OCI-LY1 (cell line): ENCODE data around the gene TMEM38A.
"Not testable (repeated sequence)": the region's sequence is repeated elsewhere in the genome, so short reads cannot be mapped to it uniquely, and the experiment has no call there.

Experiments used
- H2AFZ ChIP-seq: fragments of 200-600 bp; sonication (generic), shearing (Covaris generic); 2 replicates; pipeline ENCODE4 v1.6.0; 2014; ENCODE audit warnings: antibody characterized with exemption, mild to moderate bottlenecking, low read length
- H3F3A ChIP-seq: fragments of 200-600 bp; sonication (generic), shearing (Covaris generic); 2 replicates; pipeline ENCODE4 v1.6.0; 2014; ENCODE audit warnings: mild to moderate bottlenecking, antibody characterized with exemption, low read length, moderate library complexity; ENCODE audit not compliant: insufficient read depth
- H3K27ac ChIP-seq: fragments of 200-600 bp; sonication (generic); 2 replicates; pipeline ENCODE4 v1.5.1; 2014; ENCODE audit warnings: low read length, mixed run types, mild to moderate bottlenecking, low read depth; ENCODE audit not compliant: poor library complexity, severe bottlenecking
- H3K27me3 ChIP-seq: fragments of 200-600 bp; sonication (generic); 2 replicates; pipeline ENCODE4 v1.6.0; 2014; ENCODE audit warnings: antibody characterized with exemption, mild to moderate bottlenecking, low read length, moderate library complexity; ENCODE audit not compliant: insufficient read depth
- H3K36me3 ChIP-seq: fragments of 200-600 bp; sonication (generic); 2 replicates; pipeline ENCODE4 v1.6.1; 2014; ENCODE audit warnings: mild to moderate bottlenecking, antibody characterized with exemption, low read length, moderate library complexity, mixed read lengths; ENCODE audit not compliant: insufficient read depth
- H3K4me1 ChIP-seq: fragments of 200-600 bp; sonication (generic); 2 replicates; pipeline ENCODE4 v1.5.1; 2014; ENCODE audit warnings: mild to moderate bottlenecking, low read length, moderate library complexity; ENCODE audit not compliant: insufficient read depth, severe bottlenecking
- H3K4me2 ChIP-seq: fragments of 200-600 bp; sonication (generic), shearing (Covaris generic); 2 replicates; pipeline ENCODE4 v1.6.1; 2014; ENCODE audit warnings: low read length
- H3K4me3 ChIP-seq: fragments of 200-600 bp; sonication (generic); 2 replicates; pipeline ENCODE4 v1.5.1; 2014; ENCODE audit warnings: low read length, low read depth, mild to moderate bottlenecking, mixed read lengths; ENCODE audit not compliant: poor library complexity, severe bottlenecking
- H3K79me2 ChIP-seq: fragments of 200-600 bp; shearing (Covaris generic); 2 replicates; pipeline ENCODE4 v1.6.1; 2016; ENCODE audit warnings: mixed run types, low read length, mixed read lengths; ENCODE audit not compliant: insufficient read depth
- H3K9ac ChIP-seq: fragments of 200-600 bp; sonication (generic), shearing (Covaris generic); 2 replicates; pipeline ENCODE4 v1.6.1; 2014; ENCODE audit warnings: mild to moderate bottlenecking, low read length, mixed read lengths
- H3K9me2 ChIP-seq: fragments of 200-600 bp; sonication (generic), shearing (Covaris generic); 2 replicates; pipeline ENCODE4 v1.6.1; 2014; ENCODE audit warnings: low read depth, mild to moderate bottlenecking, low read length, mixed read lengths
- H3K9me3 ChIP-seq: fragments of 200-600 bp; shearing (Covaris generic); 2 replicates; pipeline ENCODE4 v1.6.1; 2014; ENCODE audit warnings: low read length, mixed read lengths
- H4K20me1 ChIP-seq: fragments of 200-600 bp; sonication (generic), shearing (Covaris generic); 2 replicates; pipeline ENCODE4 v1.6.0; 2016; ENCODE audit warnings: mild to moderate bottlenecking, low read length; ENCODE audit not compliant: insufficient read depth
- CTCF ChIP-seq: fragments of 200-600 bp; sonication (generic), shearing (Covaris generic); IDR thresholded peaks from 2 replicates; pipeline ENCODE4 v1.5.1; 2017; ENCODE audit warnings: mild to moderate bottlenecking, antibody characterized with exemption, low read length, moderate library complexity, mixed read lengths
- EZH2 ChIP-seq: fragments of 200-600 bp; sonication (generic), shearing (Covaris generic); IDR thresholded peaks from 2 replicates; pipeline ENCODE4 v1.8.0; 2017; ENCODE audit warnings: borderline replicate concordance, mixed run types, mild to moderate bottlenecking, antibody characterized with exemption, low read length, moderate library complexity, mixed read lengths

Gene TMEM38A

GRCh38 chr19:16661480-16662034, 618 bp downstream of the TMEM38A start:
- Histone ChIP-seq H3K36me3 (peaks cover 24% of the 10 kb centered on the region), H3K4me3 (peak overlapping the region; percentile 84), H3K4me1 (peaks cover 32% of the 10 kb centered on the region), H3K27me3 (no peaks in the 10 kb centered on the region), H3K9me2 (no peaks in the 10 kb centered on the region), H2AFZ (no peak overlapping the region), H3K79me2 (peaks cover 23% of the 10 kb centered on the region), H3K4me2 (peak overlapping the region; percentile 94), H3K27ac (peak overlapping the region; percentile 92), H4K20me1 (peaks cover 2% of the 10 kb centered on the region; the same call in 1 of the 2 replicates), H3K9me3 (no peaks in the 10 kb centered on the region), H3K9ac (peak overlapping the region; percentile 85), H3F3A (no peaks in the 10 kb centered on the region)
- TF ChIP-seq CTCF, result no peak
- no peak for TF ChIP-seq EZH2

- no peak overlapping the region for H3K4me2 ChIP-seq
- peaks cover under 1% of the 10 kb centered on the region for H3K4me1 ChIP-seq
- no peak overlapping the region for H3K4me3 ChIP-seq
- no peak overlapping the region for H3K9ac ChIP-seq
- H3K36me3 ChIP-seq, result peaks cover 6% of the 10 kb centered on the region
- no peaks in the 10 kb centered on the region for H3F3A ChIP-seq
- no peaks in the 10 kb centered on the region for H3K9me2 ChIP-seq
- H3K79me2 ChIP-seq, result no peaks in the 10 kb centered on the region
- H4K20me1 ChIP-seq, result no peaks in the 10 kb centered on the region
- no peak overlapping the region for H3K27ac ChIP-seq
- no peak overlapping the region for H2AFZ ChIP-seq
- H3K27me3 ChIP-seq, result no peaks in the 10 kb centered on the region
- H3K9me3 ChIP-seq, result no peaks in the 10 kb centered on the region
- TF ChIP-seq EZH2 (no peak), CTCF (no peak)
Measured at GRCh38 chr19:16668176-16668575, 7.2 kb downstream of the TMEM38A start.

- H3K4me1 ChIP-seq, H3K4me3 ChIP-seq, H3K36me3 ChIP-seq, H3K79me2 ChIP-seq, H3K9ac ChIP-seq, H3F3A ChIP-seq, H3K9me3 ChIP-seq, H3K27me3 ChIP-seq, H3K27ac ChIP-seq, H3K4me2 ChIP-seq, H3K9me2 ChIP-seq, H2AFZ ChIP-seq, H4K20me1 ChIP-seq: not testable (repeated sequence)
Measured at GRCh38 chr19:16668702-16669101, 7.8 kb downstream of the TMEM38A start.

GRCh38 chr19:16670291-16670690, 9.4 kb downstream of the TMEM38A start:
- Histone ChIP-seq H3K27me3 (no peaks in the 10 kb centered on the region), H3K9me3 (no peaks in the 10 kb centered on the region), H3K79me2 (no peaks in the 10 kb centered on the region), H3K9me2 (no peaks in the 10 kb centered on the region), H4K20me1 (no peaks in the 10 kb centered on the region), H3K9ac (no peak overlapping the region), H3K4me2 (no peak overlapping the region), H3K36me3 (peaks cover 6% of the 10 kb centered on the region), H3K27ac (no peak overlapping the region), H3F3A (no peaks in the 10 kb centered on the region), H3K4me3 (no peak overlapping the region), H3K4me1 (no peaks in the 10 kb centered on the region), H2AFZ (no peak overlapping the region)
- no peak for TF ChIP-seq CTCF
- no peak for TF ChIP-seq EZH2
